ENCODE measurements around the gene VWA5B2. TPM values are rescaled to one million over a fixed set of nuclear protein-coding genes. Genes with fewer than 3 reads are reported as not detected.
"Not testable (repeated sequence)": the region's sequence is repeated elsewhere in the genome, so short reads cannot be mapped to it uniquely, and the experiment has no call there.

The VWA5B2 gene
- total and polyA plus RNA-seq, 4 donors, result 0.12 to 1.7 (median 0.86) TPM

GRCh38 chr3:184262764-184263179 is 33.4 kb downstream of the VWA5B2 start:
- peaks cover 0 to 48% (median 31%) of the 10 kb centered on the region in 3 donors for H3K27me3 ChIP-seq (ENCODE audit: control insufficient read depth in 3 of 3, insufficient read depth in 3 of 3, low read length in 2 of 3)
- peaks cover 0 to 4% (median 0%) of the 10 kb centered on the region in 4 donors for H3K36me3 ChIP-seq (ENCODE audit: control insufficient read depth in 4 of 4, insufficient read depth in 4 of 4, low read length in 4 of 4)
- no peak overlapping the region for H3K4me3 ChIP-seq
- WGBS, 2 donors, result 12 to 16% methylated on average over 15 of the region's 15 CpGs
- no peak for ATAC-seq (ENCODE audit: insufficient read depth, low FRiP score)
- H3K27ac ChIP-seq (ENCODE audit: low read depth in 1 of 2, low read length in 1 of 2), result no peak overlapping the region
- no peak overlapping the region for H3K9ac ChIP-seq (ENCODE audit: insufficient read depth in 1 of 2, low read length in 2 of 2)
- DNase-seq, result no peak
- TF ChIP-seq CTCF (IDR thresholded peaks at IDR 0.05; ENCODE audit: control extremely low read depth, extremely low read depth), result no peak
- no peaks in the 10 kb centered on the region for H3K9me3 ChIP-seq (ENCODE audit: control insufficient read depth in 4 of 4, insufficient read depth in 3 of 4, low read length in 3 of 4)
- peaks cover 0 to 28% (median 5%) of the 10 kb centered on the region in 5 donors for H3K4me1 ChIP-seq (ENCODE audit: control insufficient read depth in 5 of 5, insufficient read depth in 5 of 5, low read length in 5 of 5)

GRCh38 chr3:184267249-184267648 is 37.9 kb downstream of the VWA5B2 start:
- not testable (repeated sequence) for ATAC-seq (ENCODE audit: insufficient read depth, low FRiP score); H3K36me3 ChIP-seq (ENCODE audit: control insufficient read depth in 4 of 4, insufficient read depth in 4 of 4, low read length in 4 of 4); H3K4me1 ChIP-seq (ENCODE audit: control insufficient read depth in 5 of 5, insufficient read depth in 5 of 5, low read length in 5 of 5); H3K27ac ChIP-seq (ENCODE audit: low read depth in 1 of 2, low read length in 1 of 2); H3K9me3 ChIP-seq (ENCODE audit: control insufficient read depth in 4 of 4, insufficient read depth in 3 of 4, low read length in 3 of 4); DNase-seq; H3K9ac ChIP-seq (ENCODE audit: insufficient read depth in 1 of 2, low read length in 2 of 2); H3K4me3 ChIP-seq
- WGBS, 2 donors, result 81 to 91% methylated on average over 1 of the region's 1 CpG
- peaks cover 0 to 26% (median 17%) of the 10 kb centered on the region in 3 donors for H3K27me3 ChIP-seq (ENCODE audit: control insufficient read depth in 3 of 3, insufficient read depth in 3 of 3, low read length in 2 of 3)

- H3K27ac ChIP-seq (ENCODE audit: low read depth in 1 of 2, low read length in 1 of 2), result no peak overlapping the region
- no peaks in the 10 kb centered on the region for H3K4me1 ChIP-seq (ENCODE audit: control insufficient read depth in 5 of 5, insufficient read depth in 5 of 5, low read length in 5 of 5)
- WGBS, 2 donors, result 15 to 32% methylated on average over 1 of the region's 1 CpG
- H3K4me3 ChIP-seq, result no peak overlapping the region
- no peaks in the 10 kb centered on the region for H3K36me3 ChIP-seq (ENCODE audit: control insufficient read depth in 4 of 4, insufficient read depth in 4 of 4, low read length in 4 of 4)
- H3K9ac ChIP-seq (ENCODE audit: insufficient read depth in 1 of 2, low read length in 2 of 2), result no peak overlapping the region
- peaks cover 0 to 32% (median 24%) of the 10 kb centered on the region in 3 donors for H3K27me3 ChIP-seq (ENCODE audit: control insufficient read depth in 3 of 3, insufficient read depth in 3 of 3, low read length in 2 of 3)
- DNase-seq (no peak), ATAC-seq (ENCODE audit: insufficient read depth, low FRiP score) (no peak)
- H3K9me3 ChIP-seq (ENCODE audit: control insufficient read depth in 4 of 4, insufficient read depth in 3 of 4, low read length in 3 of 4), result peaks cover 0 to 9% (median 0%) of the 10 kb centered on the region in 4 donors
- TF ChIP-seq CTCF (IDR thresholded peaks at IDR 0.05; ENCODE audit: control extremely low read depth, extremely low read depth), result no peak
Observed at GRCh38 chr3:184272269-184272668, 42.9 kb downstream of the VWA5B2 start.

GRCh38 chr3:184275381-184275701 is 46.0 kb downstream of the VWA5B2 start:
- Histone ChIP-seq H3K27me3 (ENCODE audit: control insufficient read depth in 3 of 3, insufficient read depth in 3 of 3, low read length in 2 of 3) (peaks cover 0 to 51% (median 37%) of the 10 kb centered on the region in 3 donors), H3K4me3 (no peak overlapping the region), H3K4me1 (ENCODE audit: control insufficient read depth in 5 of 5, insufficient read depth in 5 of 5, low read length in 5 of 5) (no peaks in the 10 kb centered on the region), H3K9me3 (ENCODE audit: control insufficient read depth in 4 of 4, insufficient read depth in 3 of 4, low read length in 3 of 4) (peaks cover 0 to 9% (median 0%) of the 10 kb centered on the region in 4 donors), H3K27ac (ENCODE audit: low read depth in 1 of 2, low read length in 1 of 2) (no peak overlapping the region), H3K9ac (ENCODE audit: insufficient read depth in 1 of 2, low read length in 2 of 2) (no peak overlapping the region), H3K36me3 (ENCODE audit: control insufficient read depth in 4 of 4, insufficient read depth in 4 of 4, low read length in 4 of 4) (no peaks in the 10 kb centered on the region)
- ATAC-seq (ENCODE audit: insufficient read depth, low FRiP score), result no peak
- no peak for TF ChIP-seq CTCF (IDR thresholded peaks at IDR 0.05; ENCODE audit: control extremely low read depth, extremely low read depth)
- DNase-seq, result no peak
- 67 to 83% methylated on average over 12 of the region's 12 CpGs for WGBS, 2 donors

Data from lung (tissue), 12 donors.